WTC11 (cell line): ENCODE measurements around the gene RAD23A. TPM values are rescaled to one million over a fixed set of nuclear protein-coding genes. Genes with fewer than 3 reads are reported as not detected.

Experiments
- ATAC-seq: fragments of 200-7000 bp; cut with Tn5 transposase; 2 replicates; pipeline ENCODE4 v1.10.0; 2021; ENCODE audit warnings: mild to moderate bottlenecking, moderate library complexity
- CTCF ChIA-PET: fragments of 300-600 bp; sonication (Branson Sonifier 250); formaldehyde crosslinking; loops from one replicate; lab custom pipeline; 2021; ENCODE audit warnings: antibody characterized with exemption; lab: Charles Lee
- POLR2A ChIA-PET: fragments of 350-600 bp; sonication (Branson Sonifier 250); formaldehyde crosslinking; loops from one replicate; lab custom pipeline; 2021; ENCODE audit warnings: antibody characterized with exemption; lab: Charles Lee
- DNase-seq: peaks from one replicate; pipeline ENCODE4 v3.0.0; 2021; ENCODE audit warnings: low spot score
- H3K27ac Mint-ChIP-seq: 2 replicates; pipeline ENCODE4 v1.8.0; 2021; ENCODE audit warnings: mixed read lengths
- H3K27me3 Mint-ChIP-seq: 2 replicates; pipeline ENCODE4 v1.8.0; 2021; ENCODE audit warnings: low read depth, mild to moderate bottlenecking, moderate library complexity, mixed read lengths
- H3K36me3 Mint-ChIP-seq: 2 replicates; pipeline ENCODE4 v1.8.0; 2021; ENCODE audit warnings: mixed read lengths
- H3K4me1 Mint-ChIP-seq: 2 replicates; pipeline ENCODE4 v1.8.0; 2022; ENCODE audit warnings: mixed read lengths
- H3K4me3 Mint-ChIP-seq: 2 replicates; pipeline ENCODE4 v1.8.0; 2021; ENCODE audit warnings: mild to moderate bottlenecking, moderate library complexity, mixed read lengths
- H3K9me3 Mint-ChIP-seq: 2 replicates; pipeline ENCODE4 v1.8.0; 2021; ENCODE audit warnings: mixed read lengths
- ETV6 ChIP-seq: sonication (generic); formaldehyde crosslinking; IDR thresholded peaks from 2 replicates; pipeline ENCODE4 v1.8.1; 2022; ENCODE audit warnings: mild to moderate bottlenecking, missing genetic modification reagents
- FOXP4 ChIP-seq: sonication (generic); formaldehyde crosslinking; IDR thresholded peaks from 2 replicates; pipeline ENCODE4 v1.8.0; 2022; ENCODE audit warnings: mild to moderate bottlenecking, missing genetic modification reagents
- JAZF1 ChIP-seq: fragments of 250-450 bp; sonication (Bioruptor Pico); IDR thresholded peaks from 2 replicates; pipeline ENCODE4 v1.9.0; 2021; ENCODE audit warnings: moderate library complexity, mild to moderate bottlenecking, inconsistent platforms
- NFATC4 ChIP-seq: fragments of 250-450 bp; sonication (Bioruptor Pico); IDR thresholded peaks from 2 replicates; pipeline ENCODE4 v1.9.0; 2021; ENCODE audit warnings: mild to moderate bottlenecking
- NFE2L1 ChIP-seq: sonication (generic); formaldehyde crosslinking; IDR thresholded peaks from 2 replicates; pipeline ENCODE4 v1.8.1; 2023; ENCODE audit warnings: missing genetic modification reagents
- NR1H2 ChIP-seq: sonication (generic); formaldehyde crosslinking; IDR thresholded peaks from 2 replicates; pipeline ENCODE4 v1.9.0; 2021; ENCODE audit warnings: mild to moderate bottlenecking, moderate library complexity, missing genetic modification reagents
- NR3C1 ChIP-seq: sonication (generic); formaldehyde crosslinking; conservative IDR thresholded peaks from 2 replicates; pipeline ENCODE4 v1.8.1; 2023; ENCODE audit warnings: low read depth, mild to moderate bottlenecking, missing genetic modification reagents
- PRDM15 ChIP-seq: sonication (generic); formaldehyde crosslinking; IDR thresholded peaks from 2 replicates; pipeline ENCODE4 v1.8.0; 2022; ENCODE audit warnings: missing genetic modification reagents
- ZNF317 ChIP-seq: sonication (generic); formaldehyde crosslinking; IDR thresholded peaks from 2 replicates; pipeline ENCODE4 v1.8.1; 2023; ENCODE audit warnings: low read depth, mild to moderate bottlenecking, moderate library complexity, missing genetic modification reagents, borderline replicate concordance
- total RNA-seq: library from RNA; stranded (reverse); gene quantifications from 3 replicates; pipeline ENCODE4 v1.2.3, GENCODE V29; 2021
- TF ChIP-seq, protein P1 (sequence below): sonication (generic); formaldehyde crosslinking; IDR thresholded peaks from 2 replicates; pipeline ENCODE4 v1.8.1; 2023; ENCODE audit warnings: mild to moderate bottlenecking, moderate library complexity, missing genetic modification reagents
- TF ChIP-seq, protein P2 (sequence below): sonication (generic); formaldehyde crosslinking; IDR thresholded peaks from 2 replicates; pipeline ENCODE4 v1.8.0; 2023; ENCODE audit warnings: mild to moderate bottlenecking, missing genetic modification reagents
- TF ChIP-seq, protein P3 (sequence below): fragments of 250-450 bp; sonication (Bioruptor Pico); IDR thresholded peaks from 2 replicates; pipeline ENCODE4 v2.1.2; 2022; ENCODE audit warnings: mild to moderate bottlenecking, moderate library complexity
- TF ChIP-seq, protein P4 (sequence below): sonication (generic); formaldehyde crosslinking; IDR thresholded peaks from 2 replicates; pipeline ENCODE4 v1.8.0; 2022; ENCODE audit warnings: mild to moderate bottlenecking, missing genetic modification reagents
- TF ChIP-seq, protein P5 (sequence below): fragments of 250-450 bp; sonication (Bioruptor Pico); conservative IDR thresholded peaks from 2 replicates; pipeline ENCODE4 v1.9.0; 2021; ENCODE audit warnings: mild to moderate bottlenecking
- TF ChIP-seq, protein P6 (sequence below): sonication (generic); formaldehyde crosslinking; conservative IDR thresholded peaks from 2 replicates; pipeline ENCODE4 v1.8.1; 2023; ENCODE audit warnings: mild to moderate bottlenecking, low read depth, missing genetic modification reagents, moderate library complexity

The RAD23A gene
- total RNA-seq, 1 experiment from 2014 or later, result 84.3 TPM

DNA sequence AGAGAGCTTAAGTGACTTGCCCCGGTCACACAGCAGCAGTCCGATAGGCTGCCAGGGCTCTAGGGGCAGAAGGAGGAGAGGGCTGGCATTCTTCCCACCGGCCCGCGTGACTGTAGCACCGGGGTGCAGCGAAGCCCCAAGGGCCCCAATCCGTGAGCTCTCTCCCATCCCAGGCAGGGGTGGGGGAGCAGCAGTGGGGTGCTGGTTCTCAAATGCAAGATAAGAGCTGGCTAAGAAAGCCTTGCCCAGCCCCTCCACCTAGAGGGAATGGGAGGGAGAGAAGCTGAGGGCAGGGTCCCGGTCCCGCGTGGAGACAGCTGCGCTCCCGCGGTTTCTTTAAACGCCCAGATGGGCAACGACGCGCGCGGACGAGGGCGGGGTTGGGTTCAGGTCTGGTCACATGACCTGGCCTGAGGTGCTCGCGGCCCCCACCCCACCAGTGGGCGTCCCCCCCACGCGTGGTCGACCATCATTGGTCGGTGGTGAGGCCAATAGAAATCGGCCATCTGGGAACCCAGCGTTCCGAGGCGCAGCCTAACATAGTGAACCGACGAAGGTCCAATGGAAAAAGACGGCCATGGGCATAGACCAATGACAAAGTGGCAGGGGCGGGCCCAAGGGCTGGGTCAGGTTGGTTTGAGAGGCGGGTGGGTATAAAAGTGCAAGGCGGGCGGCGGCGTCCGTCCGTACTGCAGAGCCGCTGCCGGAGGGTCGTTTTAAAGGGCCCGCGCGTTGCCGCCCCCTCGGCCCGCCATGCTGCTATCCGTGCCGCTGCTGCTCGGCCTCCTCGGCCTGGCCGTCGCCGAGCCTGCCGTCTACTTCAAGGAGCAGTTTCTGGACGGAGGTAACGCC lies 7.5 kb upstream of the RAD23A start, which contains the start of gene CALR:
TSS of gene CALR (plus strand) at position 683 of the 852 bp plus-strand sequence. CDS start at position 754, 71 bp downstream.
- ATAC-seq (peak; percentile 90), DNase-seq (peak; percentile 99)
- Mint-ChIP-seq H3K4me1 (peaks cover 34% of the 10 kb centered on the region), H3K36me3 (peaks cover 49% of the 10 kb centered on the region), H3K27me3 (no peaks in the 10 kb centered on the region), H3K27ac (peak within 1 kb of the TSS; percentile 91), H3K9me3 (no peaks in the 10 kb centered on the region), H3K4me3 (peak within 1 kb of the TSS; percentile 99)
- POLR2A ChIA-PET, result interaction anchor here (0.6 to 2.0 kb wide), 6 partner anchors 12 to 181 kb away, joined by 3 to 13 read pairs (median 6); partner anchors contain the start of genes GCDH, MAST1 and SYCE2
- CTCF ChIA-PET, result interaction anchor here (0.6 to 1.7 kb wide), 14 partner anchors 8 to 181 kb away, joined by 3 to 22 read pairs (median 4); partner anchors contain the start of gene RAD23A
- TF ChIP-seq FOXP4 (no peak), JAZF1 (CRISPR knock-in tag) (no peak), PRDM15 (CRISPR knock-in tag) (no peak; the same call in 1 of the 2 replicates), NFATC4 (CRISPR knock-in tag) (peak; percentile 58; the same call in 1 of the 2 replicates), ETV6 (CRISPR knock-in tag) (peak; percentile 31; the same call in 1 of the 2 replicates), NFE2L1 (CRISPR knock-in tag) (0 out of 2 replicates have a peak, but pooled peaks have one; percentile 7), NR1H2 (CRISPR knock-in tag) (no peak), ZNF317 (peak; percentile 19; the same call in 1 of the 2 replicates), NR3C1 (CRISPR knock-in tag) (no peak)
- TF ChIP-seq, protein P1, sequence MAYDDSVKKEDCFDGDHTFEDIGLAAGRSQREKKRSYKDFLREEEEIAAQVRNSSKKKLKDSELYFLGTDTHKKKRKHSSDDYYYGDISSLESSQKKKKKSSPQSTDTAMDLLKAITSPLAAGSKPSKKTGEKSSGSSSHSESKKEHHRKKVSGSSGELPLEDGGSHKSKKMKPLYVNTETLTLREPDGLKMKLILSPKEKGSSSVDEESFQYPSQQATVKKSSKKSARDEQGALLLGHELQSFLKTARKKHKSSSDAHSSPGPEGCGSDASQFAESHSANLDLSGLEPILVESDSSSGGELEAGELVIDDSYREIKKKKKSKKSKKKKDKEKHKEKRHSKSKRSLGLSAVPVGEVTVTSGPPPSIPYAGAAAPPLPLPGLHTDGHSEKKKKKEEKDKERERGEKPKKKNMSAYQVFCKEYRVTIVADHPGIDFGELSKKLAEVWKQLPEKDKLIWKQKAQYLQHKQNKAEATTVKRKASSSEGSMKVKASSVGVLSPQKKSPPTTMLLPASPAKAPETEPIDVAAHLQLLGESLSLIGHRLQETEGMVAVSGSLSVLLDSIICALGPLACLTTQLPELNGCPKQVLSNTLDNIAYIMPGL, result no peak
- TF ChIP-seq, protein P2, sequence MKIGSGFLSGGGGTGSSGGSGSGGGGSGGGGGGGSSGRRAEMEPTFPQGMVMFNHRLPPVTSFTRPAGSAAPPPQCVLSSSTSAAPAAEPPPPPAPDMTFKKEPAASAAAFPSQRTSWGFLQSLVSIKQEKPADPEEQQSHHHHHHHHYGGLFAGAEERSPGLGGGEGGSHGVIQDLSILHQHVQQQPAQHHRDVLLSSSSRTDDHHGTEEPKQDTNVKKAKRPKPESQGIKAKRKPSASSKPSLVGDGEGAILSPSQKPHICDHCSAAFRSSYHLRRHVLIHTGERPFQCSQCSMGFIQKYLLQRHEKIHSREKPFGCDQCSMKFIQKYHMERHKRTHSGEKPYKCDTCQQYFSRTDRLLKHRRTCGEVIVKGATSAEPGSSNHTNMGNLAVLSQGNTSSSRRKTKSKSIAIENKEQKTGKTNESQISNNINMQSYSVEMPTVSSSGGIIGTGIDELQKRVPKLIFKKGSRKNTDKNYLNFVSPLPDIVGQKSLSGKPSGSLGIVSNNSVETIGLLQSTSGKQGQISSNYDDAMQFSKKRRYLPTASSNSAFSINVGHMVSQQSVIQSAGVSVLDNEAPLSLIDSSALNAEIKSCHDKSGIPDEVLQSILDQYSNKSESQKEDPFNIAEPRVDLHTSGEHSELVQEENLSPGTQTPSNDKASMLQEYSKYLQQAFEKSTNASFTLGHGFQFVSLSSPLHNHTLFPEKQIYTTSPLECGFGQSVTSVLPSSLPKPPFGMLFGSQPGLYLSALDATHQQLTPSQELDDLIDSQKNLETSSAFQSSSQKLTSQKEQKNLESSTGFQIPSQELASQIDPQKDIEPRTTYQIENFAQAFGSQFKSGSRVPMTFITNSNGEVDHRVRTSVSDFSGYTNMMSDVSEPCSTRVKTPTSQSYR (CRISPR knock-in tag), result no peak
- TF ChIP-seq, protein P3, sequence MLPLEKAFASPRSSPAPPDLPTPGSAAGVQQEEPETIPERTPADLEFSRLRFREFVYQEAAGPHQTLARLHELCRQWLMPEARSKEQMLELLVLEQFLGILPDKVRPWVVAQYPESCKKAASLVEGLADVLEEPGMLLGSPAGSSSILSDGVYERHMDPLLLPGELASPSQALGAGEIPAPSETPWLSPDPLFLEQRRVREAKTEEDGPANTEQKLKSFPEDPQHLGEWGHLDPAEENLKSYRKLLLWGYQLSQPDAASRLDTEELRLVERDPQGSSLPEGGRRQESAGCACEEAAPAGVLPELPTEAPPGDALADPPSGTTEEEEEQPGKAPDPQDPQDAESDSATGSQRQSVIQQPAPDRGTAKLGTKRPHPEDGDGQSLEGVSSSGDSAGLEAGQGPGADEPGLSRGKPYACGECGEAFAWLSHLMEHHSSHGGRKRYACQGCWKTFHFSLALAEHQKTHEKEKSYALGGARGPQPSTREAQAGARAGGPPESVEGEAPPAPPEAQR (CRISPR knock-in tag), result no peak
- TF ChIP-seq, protein P4, sequence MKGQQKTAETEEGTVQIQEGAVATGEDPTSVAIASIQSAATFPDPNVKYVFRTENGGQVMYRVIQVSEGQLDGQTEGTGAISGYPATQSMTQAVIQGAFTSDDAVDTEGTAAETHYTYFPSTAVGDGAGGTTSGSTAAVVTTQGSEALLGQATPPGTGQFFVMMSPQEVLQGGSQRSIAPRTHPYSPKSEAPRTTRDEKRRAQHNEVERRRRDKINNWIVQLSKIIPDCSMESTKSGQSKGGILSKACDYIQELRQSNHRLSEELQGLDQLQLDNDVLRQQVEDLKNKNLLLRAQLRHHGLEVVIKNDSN (CRISPR knock-in tag), result peak; percentile 91
- TF ChIP-seq, protein P5, sequence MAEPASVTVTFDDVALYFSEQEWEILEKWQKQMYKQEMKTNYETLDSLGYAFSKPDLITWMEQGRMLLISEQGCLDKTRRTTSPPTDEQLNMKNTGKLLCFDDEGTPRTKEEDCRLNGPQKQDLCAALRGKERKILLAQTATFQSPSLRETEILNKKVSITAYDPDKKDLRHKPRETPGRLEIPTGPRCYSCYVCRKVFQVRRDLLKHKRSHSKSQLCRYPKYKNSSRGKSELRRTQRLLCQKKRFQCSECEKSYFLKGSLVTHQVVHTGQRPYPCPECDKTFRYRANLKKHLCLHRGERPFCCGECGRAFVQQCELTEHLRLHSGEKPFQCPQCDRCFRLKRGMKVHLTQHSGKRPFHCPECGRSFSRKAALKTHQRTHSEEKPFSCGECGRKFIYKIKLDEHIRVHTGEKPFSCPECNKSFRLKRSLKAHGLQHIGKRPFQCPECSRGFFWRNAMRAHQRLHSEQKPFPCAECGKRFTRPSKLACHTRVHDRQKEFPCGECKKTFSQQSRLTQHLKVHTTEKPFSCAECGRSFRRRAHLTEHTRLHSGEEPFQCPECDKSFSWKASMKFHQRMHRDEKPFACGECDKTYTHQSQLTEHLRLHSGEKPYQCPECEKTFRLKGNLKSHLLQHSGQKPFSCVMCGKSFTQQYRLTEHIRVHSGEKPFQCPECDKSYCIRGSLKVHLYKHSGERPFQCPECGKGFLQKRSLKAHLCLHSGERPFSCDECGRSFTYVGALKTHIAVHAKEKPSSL (CRISPR knock-in tag), result no peak
- TF ChIP-seq, protein P6, sequence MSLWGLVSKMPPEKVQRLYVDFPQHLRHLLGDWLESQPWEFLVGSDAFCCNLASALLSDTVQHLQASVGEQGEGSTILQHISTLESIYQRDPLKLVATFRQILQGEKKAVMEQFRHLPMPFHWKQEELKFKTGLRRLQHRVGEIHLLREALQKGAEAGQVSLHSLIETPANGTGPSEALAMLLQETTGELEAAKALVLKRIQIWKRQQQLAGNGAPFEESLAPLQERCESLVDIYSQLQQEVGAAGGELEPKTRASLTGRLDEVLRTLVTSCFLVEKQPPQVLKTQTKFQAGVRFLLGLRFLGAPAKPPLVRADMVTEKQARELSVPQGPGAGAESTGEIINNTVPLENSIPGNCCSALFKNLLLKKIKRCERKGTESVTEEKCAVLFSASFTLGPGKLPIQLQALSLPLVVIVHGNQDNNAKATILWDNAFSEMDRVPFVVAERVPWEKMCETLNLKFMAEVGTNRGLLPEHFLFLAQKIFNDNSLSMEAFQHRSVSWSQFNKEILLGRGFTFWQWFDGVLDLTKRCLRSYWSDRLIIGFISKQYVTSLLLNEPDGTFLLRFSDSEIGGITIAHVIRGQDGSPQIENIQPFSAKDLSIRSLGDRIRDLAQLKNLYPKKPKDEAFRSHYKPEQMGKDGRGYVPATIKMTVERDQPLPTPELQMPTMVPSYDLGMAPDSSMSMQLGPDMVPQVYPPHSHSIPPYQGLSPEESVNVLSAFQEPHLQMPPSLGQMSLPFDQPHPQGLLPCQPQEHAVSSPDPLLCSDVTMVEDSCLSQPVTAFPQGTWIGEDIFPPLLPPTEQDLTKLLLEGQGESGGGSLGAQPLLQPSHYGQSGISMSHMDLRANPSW (CRISPR knock-in tag), result no peak
